ENCODE data around the gene COBLL1. TPM values are rescaled to one million over a fixed set of nuclear protein-coding genes. Genes with fewer than 3 reads are reported as not detected.

COBLL1 gene
- total and polyA plus RNA-seq, 2 experiments from 2014 or later, result 87.3 to 146 TPM

- H3K27me3 ChIP-seq, result no peaks in the 10 kb centered on the region
- no peak overlapping the region for H3K4me2 ChIP-seq
- TF ChIP-seq EZH2phosphoT487 (IDR thresholded peaks at IDR 0.05; ENCODE audit: low read depth, severe bottlenecking, unreplicated experiment), result no peak
- no peak for TF ChIP-seq EZH2 (IDR thresholded peaks at IDR 0.05; ENCODE audit: borderline replicate concordance)
- no peak for TF ChIP-seq CTCF (IDR thresholded peaks at IDR 0.05; ENCODE audit: poor library complexity)
- DNase-seq (ENCODE audit: low spot score), result no peak
- no peak overlapping the region for H2AFZ ChIP-seq
- H3K79me2 ChIP-seq, result no peaks in the 10 kb centered on the region
- H3K4me1 ChIP-seq (ENCODE audit: insufficient read depth), result no peaks in the 10 kb centered on the region
- H3K9me2 ChIP-seq (replicated peaks; ENCODE audit: insufficient read depth), result no peaks in the 10 kb centered on the region
- no peak overlapping the region for H3K27ac ChIP-seq
- H4K20me1 ChIP-seq (ENCODE audit: insufficient read depth, poor library complexity, severe bottlenecking), result no peaks in the 10 kb centered on the region
- no peaks in the 10 kb centered on the region for H3K9me3 ChIP-seq (ENCODE audit: low read depth)
- no peak overlapping the region for H3K4me3 ChIP-seq
- 64% methylated on average over 1 of the region's 1 CpG for WGBS (ENCODE audit: low lambda C conversion rate, missing lambda C conversion rate)
- no peaks in the 10 kb centered on the region for H3K36me3 ChIP-seq (replicated peaks; ENCODE audit: insufficient read depth, low read depth)
These were observed 160.6 kb downstream of the COBLL1 start for GRCh38 chr2:164681009-164681408.

- 93% methylated on average over 4 of the region's 4 CpGs for WGBS (ENCODE audit: low lambda C conversion rate, missing lambda C conversion rate)
- Histone ChIP-seq H4K20me1 (ENCODE audit: insufficient read depth, poor library complexity, severe bottlenecking) (no peaks in the 10 kb centered on the region), H3K27ac (no peak overlapping the region), H3K9me3 (ENCODE audit: low read depth) (no peaks in the 10 kb centered on the region), H3K36me3 (replicated peaks; ENCODE audit: insufficient read depth, low read depth) (no peaks in the 10 kb centered on the region), H2AFZ (no peak overlapping the region), H3K79me2 (no peaks in the 10 kb centered on the region), H3K9me2 (replicated peaks; ENCODE audit: insufficient read depth) (no peaks in the 10 kb centered on the region), H3K4me2 (no peak overlapping the region), H3K4me3 (no peak overlapping the region), H3K4me1 (ENCODE audit: insufficient read depth) (no peaks in the 10 kb centered on the region), H3K27me3 (no peaks in the 10 kb centered on the region)
- no peak for TF ChIP-seq EZH2 (IDR thresholded peaks at IDR 0.05; ENCODE audit: borderline replicate concordance)
- no peak for DNase-seq (ENCODE audit: low spot score)
These were observed 162.9 kb downstream of the COBLL1 start for GRCh38 chr2:164678631-164679149.

GRCh38 chr2:164677733-164678132, 163.9 kb downstream of the COBLL1 start:
- no peak for DNase-seq (ENCODE audit: low spot score)
- H4K20me1 ChIP-seq (ENCODE audit: insufficient read depth, poor library complexity, severe bottlenecking), result no peaks in the 10 kb centered on the region
- no peak overlapping the region for H3K27ac ChIP-seq
- H3K4me1 ChIP-seq (ENCODE audit: insufficient read depth), result no peaks in the 10 kb centered on the region
- H3K4me3 ChIP-seq, result no peak overlapping the region
- no peaks in the 10 kb centered on the region for H3K9me2 ChIP-seq (replicated peaks; ENCODE audit: insufficient read depth)
- H3K9me3 ChIP-seq (ENCODE audit: low read depth), result no peaks in the 10 kb centered on the region
- TF ChIP-seq CTCF (IDR thresholded peaks at IDR 0.05; ENCODE audit: poor library complexity), result no peak
- TF ChIP-seq EZH2 (IDR thresholded peaks at IDR 0.05; ENCODE audit: borderline replicate concordance), result no peak
- no peak for TF ChIP-seq EZH2phosphoT487 (IDR thresholded peaks at IDR 0.05; ENCODE audit: low read depth, severe bottlenecking, unreplicated experiment)
- 75% methylated on average over 1 of the region's 1 CpG for WGBS (ENCODE audit: low lambda C conversion rate, missing lambda C conversion rate)
- H3K79me2 ChIP-seq, result no peaks in the 10 kb centered on the region
- H3K4me2 ChIP-seq, result no peak overlapping the region
- H3K36me3 ChIP-seq (replicated peaks; ENCODE audit: insufficient read depth, low read depth), result no peaks in the 10 kb centered on the region
- H3K27me3 ChIP-seq, result no peaks in the 10 kb centered on the region
- H2AFZ ChIP-seq, result no peak overlapping the region

GRCh38 chr2:164677271-164677670, 164.4 kb downstream of the COBLL1 start:
- no peak for TF ChIP-seq EZH2phosphoT487 (IDR thresholded peaks at IDR 0.05; ENCODE audit: low read depth, severe bottlenecking, unreplicated experiment)
- H3K4me3 ChIP-seq, result no peak overlapping the region
- WGBS (ENCODE audit: low lambda C conversion rate, missing lambda C conversion rate), result 94% methylated on average over 1 of the region's 1 CpG

More at GRCh38 chr2:164677271-164677670, 164.4 kb downstream of the COBLL1 start:
- H3K79me2 ChIP-seq, result no peaks in the 10 kb centered on the region
- no peaks in the 10 kb centered on the region for H3K27me3 ChIP-seq
- H2AFZ ChIP-seq, result no peak overlapping the region
- H4K20me1 ChIP-seq (ENCODE audit: insufficient read depth, poor library complexity, severe bottlenecking), result no peaks in the 10 kb centered on the region
- no peaks in the 10 kb centered on the region for H3K36me3 ChIP-seq (replicated peaks; ENCODE audit: insufficient read depth, low read depth)
- DNase-seq (ENCODE audit: low spot score), result no peak
- H3K27ac ChIP-seq, result no peak overlapping the region
- H3K9me3 ChIP-seq (ENCODE audit: low read depth), result no peaks in the 10 kb centered on the region
- H3K9me2 ChIP-seq (replicated peaks; ENCODE audit: insufficient read depth), result no peaks in the 10 kb centered on the region
- H3K4me1 ChIP-seq (ENCODE audit: insufficient read depth), result no peaks in the 10 kb centered on the region
- no peak overlapping the region for H3K4me2 ChIP-seq

Measured in hepatocyte (in vitro differentiated cells).